Stimulated activated CD8-positive, alpha-beta memory T cell treated with anti-CD3 and anti-CD28 coated beads, Interleukin-15, amount 100 ng/mL, for 1 hour (primary cell): ENCODE data around the gene LCE1F.

Experiments
- DNase-seq: peaks from one replicate; pipeline ENCODE4 v3.0.0-alpha.2; 2020; ENCODE audit warnings: low read depth

Gene LCE1F

GRCh38 chr1:152776361-152776760, 1.4 kb downstream of the LCE1F start:
- DNase-seq, result no peak

- no peak for DNase-seq
These were observed 2.7 kb downstream of the LCE1F start for GRCh38 chr1:152777510-152778137.

DNA sequence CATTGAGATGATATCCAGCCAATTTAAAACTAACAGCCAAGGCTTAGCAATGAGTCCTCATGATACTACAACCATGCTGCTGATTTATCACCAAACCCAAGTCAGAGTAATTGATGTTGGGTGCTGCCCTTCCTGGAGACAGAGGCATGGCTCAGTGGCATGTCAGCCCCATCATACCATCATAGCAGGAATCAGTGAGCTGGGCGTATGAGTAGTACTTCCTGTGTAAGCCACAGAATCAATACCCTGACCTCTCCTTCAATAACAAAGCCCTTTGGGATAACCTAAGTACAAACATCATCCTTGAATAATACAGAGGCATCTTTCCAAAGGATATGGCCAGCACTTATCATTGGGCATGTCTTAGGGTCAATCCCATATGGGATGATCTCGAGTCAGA, 8.2 kb downstream of the LCE1F start:
- no peak for DNase-seq

DNA sequence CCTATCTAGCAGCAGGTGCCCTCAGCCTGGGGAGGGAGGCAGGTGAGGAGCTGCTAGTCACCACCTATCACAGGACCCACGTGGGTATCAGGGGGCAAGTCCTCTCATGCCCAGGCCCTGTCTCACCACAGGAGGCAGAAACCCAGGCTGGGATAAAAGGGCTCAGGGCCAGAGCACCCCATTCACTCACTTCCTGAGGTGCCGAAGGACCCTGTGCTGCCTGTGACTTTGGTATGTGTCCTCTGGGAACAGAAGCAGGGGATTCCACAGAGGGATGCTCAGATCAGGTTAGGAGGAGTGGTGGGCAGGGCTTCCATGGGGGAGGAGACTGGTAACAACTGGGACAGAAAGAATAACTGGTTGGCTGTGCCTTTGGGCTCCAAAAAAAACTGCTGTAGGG, 11.1 kb downstream of the LCE1F start, which contains the start of gene LCE1E:
Gene LCE1E (plus strand): TSS at position 181 of the 400 bp plus-strand sequence. CDS start 1,043 bp downstream, outside the sequence.
- DNase-seq, result no peak

DNA sequence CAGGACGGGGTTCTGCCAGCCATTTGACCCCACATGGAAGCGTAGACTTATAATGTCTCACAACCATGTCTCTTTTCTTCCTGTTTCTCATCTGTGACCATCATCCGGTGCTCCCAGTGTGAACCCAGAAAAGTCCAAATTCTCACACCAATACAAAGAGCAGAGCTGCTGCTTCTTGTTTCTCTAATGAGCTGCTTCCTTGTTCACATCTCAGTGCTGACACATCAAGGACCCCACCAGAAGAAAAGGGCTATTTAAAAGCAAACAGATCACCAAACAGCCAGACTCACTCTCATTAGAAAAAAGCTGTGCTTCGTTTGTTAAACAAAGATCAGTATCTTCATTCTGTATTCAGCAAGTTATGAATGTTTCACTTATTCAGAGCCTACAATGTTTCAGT, 20.7 kb downstream of the LCE1F start:
- DNase-seq, result no peak

DNA sequence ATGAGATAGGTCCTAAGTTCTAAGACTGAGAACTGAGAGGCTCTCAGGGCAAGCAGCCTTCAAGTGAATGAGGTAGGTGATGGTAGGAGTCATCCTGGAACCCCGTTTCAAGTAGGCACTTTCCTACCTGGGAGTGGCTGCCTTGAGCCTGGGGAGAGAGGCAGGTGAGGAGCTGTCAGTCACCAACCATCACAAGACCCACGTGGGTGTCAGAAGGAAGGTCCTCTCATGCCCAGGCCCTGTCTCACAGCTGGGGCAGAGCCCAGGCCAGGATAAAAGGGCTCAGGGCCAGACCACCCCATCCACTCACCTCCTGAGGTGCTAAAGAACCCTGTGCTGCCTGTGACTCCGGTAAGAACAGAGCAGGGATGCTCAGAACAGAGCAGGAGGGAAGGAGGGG, 21.5 kb downstream of the LCE1F start, which contains the start of gene LCE1D:
Gene LCE1D (plus strand): TSS at position 301 of the 400 bp plus-strand sequence. CDS start 1,074 bp downstream, outside the sequence.
- DNase-seq, result no peak

- no peak for DNase-seq
These were observed 26.4 kb downstream of the LCE1F start for GRCh38 chr1:152801333-152801732.

- DNase-seq, result no peak
These were observed 31.6 kb downstream of the LCE1F start, which contains the start of gene LCE1C for GRCh38 chr1:152806576-152806975. Gene LCE1C, minus strand, starts transcription at chr1:152806651. Its CDS starts 1,173 bp downstream, at chr1:152805478.

DNA sequence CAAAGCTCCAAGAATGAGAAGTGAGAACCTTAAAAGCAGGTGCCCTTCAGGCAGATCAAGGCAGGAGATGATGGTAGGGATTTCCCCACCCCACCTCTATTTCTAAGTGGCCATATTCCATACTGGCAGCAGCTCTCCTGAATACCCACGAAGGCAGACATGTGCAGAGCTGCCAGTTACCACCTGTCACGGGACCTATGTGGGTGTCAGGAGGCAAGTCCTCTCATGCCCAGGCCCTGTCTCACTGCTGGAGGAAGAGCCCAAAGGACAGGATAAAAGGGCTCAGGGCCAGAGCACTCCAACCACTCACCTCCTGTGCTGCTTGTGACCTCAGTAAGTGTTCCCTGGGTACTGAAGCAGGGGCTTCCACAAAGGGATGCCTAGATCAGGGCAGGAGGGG, 36.1 kb downstream of the LCE1F start:
- DNase-seq, result no peak

DNA sequence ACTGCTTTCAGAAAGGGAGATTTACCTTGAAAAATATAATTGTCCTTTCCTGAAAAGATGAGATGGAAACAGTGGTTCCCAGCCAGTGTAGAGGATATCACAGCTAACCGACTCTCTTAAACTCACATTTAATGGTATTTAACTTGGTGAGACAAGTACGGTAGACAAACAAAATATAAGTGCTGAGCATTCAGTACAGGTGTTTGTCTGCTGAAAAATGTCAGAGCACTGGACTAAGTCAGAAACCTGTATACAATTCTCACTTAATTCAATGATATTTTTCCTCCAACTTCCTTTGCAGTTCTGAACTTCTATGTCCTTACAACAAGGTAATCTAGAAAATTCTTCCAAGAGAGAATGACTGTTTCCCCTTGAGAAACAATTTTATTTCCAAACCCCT, 36.7 kb downstream of the LCE1F start, which contains the start of gene LCE1B:
Gene LCE1B (plus strand): TSS at position 301 of the 400 bp plus-strand sequence. CDS start 476 bp downstream, outside the sequence.
- DNase-seq, result no peak

DNA sequence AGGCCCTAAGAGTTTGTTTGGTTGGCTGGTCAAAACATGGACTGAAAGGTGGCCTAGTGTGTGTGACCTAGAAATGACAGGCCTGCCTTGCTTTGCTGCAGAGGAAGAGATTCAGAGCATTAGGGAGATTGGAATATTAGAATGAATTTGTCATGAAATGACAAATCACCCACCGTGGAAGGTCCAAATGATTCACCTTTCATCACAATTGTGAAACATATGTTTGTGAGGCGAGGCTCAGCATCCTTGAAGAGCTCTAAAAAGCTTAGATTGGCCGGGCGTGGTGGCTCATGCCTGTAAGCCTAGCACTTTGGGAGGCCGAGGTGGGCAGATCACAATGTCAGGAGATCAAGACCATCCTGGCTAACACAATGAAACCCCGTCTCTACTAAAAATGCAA, 42.4 kb downstream of the LCE1F start:
- no peak for DNase-seq

GRCh38 chr1:152823294-152823693, 48.4 kb downstream of the LCE1F start:
- no peak for DNase-seq

DNA sequence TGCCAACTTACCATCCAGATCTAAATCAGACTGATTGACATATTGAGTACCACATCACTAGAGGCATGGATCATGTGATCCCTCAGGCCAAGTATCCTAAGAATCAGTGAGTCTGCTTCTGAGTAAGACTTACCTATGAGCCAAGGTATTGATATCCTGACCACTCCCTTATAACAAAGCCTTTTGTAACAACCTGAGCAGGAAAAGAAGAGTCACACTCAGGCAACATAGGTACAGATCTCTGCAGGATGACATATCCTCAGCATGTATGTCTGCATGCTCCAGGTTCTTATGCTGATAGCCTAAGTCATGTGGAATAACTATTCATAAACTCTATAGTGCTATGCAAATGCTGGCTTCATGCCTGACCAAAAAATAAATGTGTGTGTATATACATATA, 50.0 kb downstream of the LCE1F start:
- no peak for DNase-seq
